Measurements from ENCODE around the gene CDH12.

DNA sequence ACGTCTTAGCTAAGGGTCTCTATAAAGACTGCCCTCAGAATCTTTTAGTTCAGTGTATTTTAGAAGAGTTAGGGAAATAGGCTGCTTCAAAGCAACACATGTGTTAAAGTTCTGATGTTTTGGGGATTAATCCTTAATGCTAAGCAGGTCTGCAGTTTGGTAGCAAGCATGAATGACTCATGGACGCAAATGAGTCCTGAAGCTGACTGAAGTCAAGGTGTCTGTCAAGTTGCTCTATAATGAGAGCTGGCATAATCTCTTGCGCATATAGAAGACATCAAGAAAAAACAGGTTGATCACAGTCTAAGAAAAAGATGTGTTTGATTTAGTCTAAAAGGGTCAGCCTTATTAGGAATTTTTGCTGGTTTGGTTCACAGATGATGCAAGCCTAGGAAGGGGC, 630.1 kb downstream of the CDH12 start:
- TF ChIP-seq EZH2phosphoT487 (IDR thresholded peaks at IDR 0.05; ENCODE audit: insufficient read depth, low read depth): no peak
- TF ChIP-seq EZH2 (IDR thresholded peaks at IDR 0.05; ENCODE audit: insufficient read depth, poor library complexity, severe bottlenecking): no peak
